Mesenchymal stem cell (in vitro differentiated cells and primary cell): ENCODE results near the gene PSME4.
A peak's percentile ranks its signal among the peaks of the same experiment; 100 is the strongest.

Experiments used
- DNase-seq: peaks from one replicate; pipeline ENCODE4 v3.0.0-alpha.2; 2013
- H2AFZ ChIP-seq: one replicate; pipeline ENCODE4 v1.6.1; 2013; ENCODE audit warnings: low read depth, mild to moderate bottlenecking, control low read depth, inconsistent platforms, low read length, moderate library complexity
- H2AK5ac ChIP-seq: 2 replicates; pipeline ENCODE4 v1.6.1; 2013; ENCODE audit warnings: low read length, moderate library complexity, mild to moderate bottlenecking, inconsistent platforms; ENCODE audit not compliant: severe bottlenecking
- H2BK120ac ChIP-seq: one replicate; pipeline ENCODE4 v1.6.1; 2013; ENCODE audit warnings: low read depth, mild to moderate bottlenecking, inconsistent platforms, low read length, moderate library complexity
- H2BK12ac ChIP-seq, 2 experiments: one replicate each; pipeline ENCODE4 v1.6.1; 2013; ENCODE audit warnings: inconsistent platforms in 2 of 2, low read length in 2 of 2, mild to moderate bottlenecking in 2 of 2, moderate library complexity in 2 of 2, control low read depth in 1 of 2
- H2BK15ac ChIP-seq: one replicate; pipeline ENCODE4 v1.6.1; 2013; ENCODE audit warnings: mild to moderate bottlenecking, low read depth, inconsistent platforms; ENCODE audit not compliant: poor library complexity, severe bottlenecking
- H2BK5ac ChIP-seq: 2 replicates; pipeline ENCODE4 v1.6.1; 2013; ENCODE audit warnings: low read depth, mild to moderate bottlenecking, low read length, control low read depth, inconsistent platforms; ENCODE audit not compliant: poor library complexity, severe bottlenecking
- H3K14ac ChIP-seq, 2 experiments: one replicate each; pipeline ENCODE4 v1.6.1; 2013; ENCODE audit warnings: inconsistent platforms in 2 of 2, low read length in 2 of 2, control low read depth in 1 of 2, mild to moderate bottlenecking in 1 of 2, moderate library complexity in 1 of 2
- H3K18ac ChIP-seq, 2 experiments: one replicate each; pipeline ENCODE4 v1.6.1; 2013; ENCODE audit warnings: inconsistent platforms in 2 of 2, low read length in 2 of 2, control low read depth in 1 of 2, low read depth in 1 of 2, mild to moderate bottlenecking in 1 of 2
- H3K23ac ChIP-seq, 2 experiments: one replicate each; pipeline ENCODE4 v1.6.1; 2013; ENCODE audit warnings: inconsistent platforms in 2 of 2, low read length in 2 of 2, mild to moderate bottlenecking in 2 of 2, moderate library complexity in 2 of 2, control low read depth in 1 of 2
- H3K27ac ChIP-seq: 2 replicates; pipeline ENCODE4 v1.5.1; 2013; ENCODE audit warnings: mild to moderate bottlenecking, moderate library complexity, low read length, control low read depth, inconsistent platforms; ENCODE audit not compliant: poor library complexity, severe bottlenecking
- H3K27me3 ChIP-seq, 2 experiments: 2 replicates each; pipeline versions ENCODE4 v1.6.1 to v1.7.0; 2013; ENCODE audit warnings: low read length in 2 of 2, mild to moderate bottlenecking in 2 of 2, moderate library complexity in 2 of 2, control low read depth in 1 of 2, inconsistent platforms in 1 of 2; ENCODE audit not compliant: control insufficient read depth in 1 of 2, insufficient read depth in 1 of 2
- H3K36me3 ChIP-seq, 2 experiments: 2 replicates each; pipeline versions ENCODE4 v1.6.1 to v1.7.0; 2013; ENCODE audit warnings: low read length in 2 of 2, control low read depth in 1 of 2, inconsistent platforms in 1 of 2, low read depth in 1 of 2, mild to moderate bottlenecking in 1 of 2; ENCODE audit not compliant: insufficient read depth in 2 of 2, control insufficient read depth in 1 of 2
- H3K4ac ChIP-seq, 2 experiments: one replicate each; pipeline ENCODE4 v1.6.1; 2013; ENCODE audit warnings: inconsistent platforms in 2 of 2, low read length in 2 of 2, mild to moderate bottlenecking in 2 of 2, moderate library complexity in 2 of 2, control low read depth in 1 of 2, low read depth in 1 of 2
- H3K4me1 ChIP-seq: 2 replicates; pipeline ENCODE4 v1.6.1; 2013; ENCODE audit warnings: low read depth, low read length, control low read depth; ENCODE audit not compliant: control insufficient read depth, insufficient read depth
- H3K4me2 ChIP-seq: 2 replicates; pipeline ENCODE4 v1.6.1; 2013; ENCODE audit warnings: low read length, mild to moderate bottlenecking, inconsistent platforms; ENCODE audit not compliant: poor library complexity, severe bottlenecking
- H3K4me3 ChIP-seq, 2 experiments: 2 replicates each; pipeline versions ENCODE4 v1.5.1 to v1.7.0; 2013; ENCODE audit warnings: low read length in 2 of 2, mild to moderate bottlenecking in 2 of 2, control low read depth in 1 of 2, low read depth in 1 of 2; ENCODE audit not compliant: insufficient read depth in 1 of 2
- H3K79me1 ChIP-seq: replicated peaks from 2 replicates; pipeline ENCODE4 v1.6.1; 2013; ENCODE audit warnings: mild to moderate bottlenecking, control low read depth, low read length, inconsistent platforms; ENCODE audit not compliant: poor library complexity, severe bottlenecking
- H3K9ac ChIP-seq: 2 replicates; pipeline ENCODE4 v1.7.0; 2013; ENCODE audit warnings: mild to moderate bottlenecking, low read length, moderate library complexity
- H3K9me3 ChIP-seq: 2 replicates; pipeline ENCODE4 v1.7.0; 2013; ENCODE audit warnings: mild to moderate bottlenecking, low read length; ENCODE audit not compliant: control insufficient read depth
- H4K8ac ChIP-seq: one replicate; pipeline ENCODE4 v1.6.1; 2013; ENCODE audit warnings: inconsistent platforms, mild to moderate bottlenecking, low read length, moderate library complexity
- H4K91ac ChIP-seq: one replicate; pipeline ENCODE4 v1.6.1; 2013; ENCODE audit warnings: mild to moderate bottlenecking, low read length, inconsistent platforms
- WGBS: methylation state at CpG from one replicate; pipeline ENCODE4 v1.1.7; 2013; ENCODE audit warnings: mixed read lengths; 5-methylcytosine and 5-hydroxymethylcytosine counted together

Gene PSME4

GRCh38 chr2:53905396-53905795 lies 65.4 kb downstream of the PSME4 start:
- Histone ChIP-seq H2BK120ac (no peak overlapping the region), H2AFZ (no peak overlapping the region), H3K27ac (no peak overlapping the region), H3K4me1 (no peaks in the 10 kb centered on the region), H3K4me3 (no peak overlapping the region), H3K79me1 (peaks cover 15% of the 10 kb centered on the region), H2BK5ac (no peak overlapping the region), H2BK15ac (no peak overlapping the region), H4K91ac (no peak overlapping the region), H3K9me3 (no peaks in the 10 kb centered on the region), H3K14ac (no peak overlapping the region), H3K27me3 (no peaks in the 10 kb centered on the region), H3K4ac (no peak overlapping the region), H2AK5ac (no peak overlapping the region), H3K18ac (no peak overlapping the region), H4K8ac (no peak overlapping the region), H2BK12ac (no peak overlapping the region), H3K4me2 (no peak overlapping the region), H3K9ac (no peak overlapping the region), H3K36me3 (peaks cover 19 to 98% of the 10 kb centered on the region in 2 experiments), H3K23ac (no peak overlapping the region)
- no peak for DNase-seq
- over 99% methylated on average over 9 of the region's 9 CpGs for WGBS

GRCh38 chr2:53903011-53903410 lies 67.8 kb downstream of the PSME4 start:
- no peak overlapping the region for H2AFZ ChIP-seq
- no peak overlapping the region for H2BK15ac ChIP-seq
- H2BK120ac ChIP-seq = no peak overlapping the region
- peaks cover 14% of the 10 kb centered on the region for H3K79me1 ChIP-seq
- H4K91ac ChIP-seq = no peak overlapping the region
- H2AK5ac ChIP-seq = no peak overlapping the region
- H2BK5ac ChIP-seq = no peak overlapping the region
- H3K18ac ChIP-seq = no peak overlapping the region
- no peak overlapping the region for H3K27ac ChIP-seq
- no peak overlapping the region for H4K8ac ChIP-seq
- peaks cover 21 to 97% of the 10 kb centered on the region in 2 experiments for H3K36me3 ChIP-seq
- no peak for DNase-seq
- H3K27me3 ChIP-seq = no peaks in the 10 kb centered on the region
- H3K9ac ChIP-seq = no peak overlapping the region
- no peak overlapping the region for H3K23ac ChIP-seq
- no peaks in the 10 kb centered on the region for H3K4me1 ChIP-seq
- no peak overlapping the region for H3K4ac ChIP-seq
- no peak overlapping the region for H3K14ac ChIP-seq
- no peak overlapping the region for H3K4me2 ChIP-seq
- H3K9me3 ChIP-seq = no peaks in the 10 kb centered on the region
- no peak overlapping the region for H2BK12ac ChIP-seq
- no peak overlapping the region for H3K4me3 ChIP-seq
- 73% methylated on average over 4 of the region's 4 CpGs for WGBS

GRCh38 chr2:53901192-53901591 lies 69.6 kb downstream of the PSME4 start:
- Histone ChIP-seq H3K27ac (no peak overlapping the region), H3K36me3 (peaks cover 23 to 90% of the 10 kb centered on the region in 2 experiments), H3K4ac (no peak overlapping the region), H3K4me3 (no peak overlapping the region), H2BK15ac (no peak overlapping the region), H3K79me1 (peaks cover 14% of the 10 kb centered on the region), H3K23ac (no peak overlapping the region), H3K18ac (no peak overlapping the region), H3K14ac (no peak overlapping the region), H3K9ac (no peak overlapping the region), H4K91ac (no peak overlapping the region), H2BK12ac (no peak overlapping the region), H2AK5ac (no peak overlapping the region), H3K27me3 (no peaks in the 10 kb centered on the region), H3K9me3 (no peaks in the 10 kb centered on the region), H2AFZ (no peak overlapping the region), H3K4me2 (no peak overlapping the region), H4K8ac (no peak overlapping the region), H2BK120ac (no peak overlapping the region), H3K4me1 (peaks cover 2% of the 10 kb centered on the region), H2BK5ac (no peak overlapping the region)
- 100% methylated on average over 2 of the region's 3 CpGs for WGBS
- DNase-seq = no peak

- peaks cover 2% of the 10 kb centered on the region for H3K4me1 ChIP-seq
- H3K4ac ChIP-seq = no peak overlapping the region
- peaks cover 8% of the 10 kb centered on the region for H3K79me1 ChIP-seq
- H3K14ac ChIP-seq = no peak overlapping the region
- H2BK5ac ChIP-seq = no peak overlapping the region
- DNase-seq = peak; percentile 26
- no peak overlapping the region for H3K18ac ChIP-seq
- H3K9me3 ChIP-seq = no peaks in the 10 kb centered on the region
- H3K4me2 ChIP-seq = no peak overlapping the region
- no peak overlapping the region for H2BK12ac ChIP-seq
- no peak overlapping the region for H3K9ac ChIP-seq
- WGBS = 61% methylated on average over 3 of the region's 3 CpGs
- H4K8ac ChIP-seq = no peak overlapping the region
- H3K36me3 ChIP-seq = peaks cover 15 to 91% of the 10 kb centered on the region in 2 experiments
- H3K4me3 ChIP-seq = no peak overlapping the region
- H3K23ac ChIP-seq = no peak overlapping the region
- no peak overlapping the region for H3K27ac ChIP-seq
- no peak overlapping the region for H4K91ac ChIP-seq
- no peak overlapping the region for H2AK5ac ChIP-seq
- H2AFZ ChIP-seq = no peak overlapping the region
- no peaks in the 10 kb centered on the region for H3K27me3 ChIP-seq
- no peak overlapping the region for H2BK120ac ChIP-seq
- H2BK15ac ChIP-seq = no peak overlapping the region
These were observed 73.9 kb downstream of the PSME4 start for GRCh38 chr2:53896864-53897263.
